Natural killer cell (primary cell): Measurements from ENCODE around the gene GAS1. TPM values are rescaled to one million over a fixed set of nuclear protein-coding genes. Genes with fewer than 3 reads are reported as not detected.

Experiments
- ATAC-seq, 3 donors: fragments of 150-1000 bp in 2 of 3; fragments of 200-7000 bp in 1 of 3; cut with Tn5 transposase; 1 replicate in 1 of 3; 2 replicates in 2 of 3; pipeline ENCODE4 v1.10.0; 2021; ENCODE audit warnings: mild to moderate bottlenecking in 2 of 3, moderate library complexity in 2 of 3
- DNase-seq, 2 donors: peaks; one replicate each; pipeline versions ENCODE4 v3.0.0 to v3.0.0-alpha.2; 2013 to 2021; ENCODE audit warnings: mixed read lengths in 1 of 2
- H3K27ac ChIP-seq: one replicate; pipeline ENCODE4 v1.5.1; 2013; ENCODE audit warnings: mild to moderate bottlenecking, low read length
- H3K27me3 ChIP-seq: one replicate; pipeline ENCODE4 v1.6.1; 2013; ENCODE audit warnings: low read length; ENCODE audit not compliant: control insufficient read depth, insufficient read depth
- H3K36me3 ChIP-seq: one replicate; pipeline ENCODE4 v1.6.1; 2013; ENCODE audit warnings: low read length; ENCODE audit not compliant: control insufficient read depth, insufficient read depth
- H3K4me1 ChIP-seq: one replicate; pipeline ENCODE4 v1.6.1; 2013; ENCODE audit warnings: low read length; ENCODE audit not compliant: control insufficient read depth, insufficient read depth
- H3K4me3 ChIP-seq: one replicate; pipeline ENCODE4 v1.5.1; 2013; ENCODE audit warnings: low read length
- H3K9me3 ChIP-seq: one replicate; pipeline ENCODE4 v1.6.1; 2013; ENCODE audit warnings: low read length; ENCODE audit not compliant: control insufficient read depth, insufficient read depth
- H3K27ac Mint-ChIP-seq, 2 donors: one replicate each; pipeline ENCODE4 v1.8.0; 2022; ENCODE audit warnings: mild to moderate bottlenecking in 2 of 2, mixed read lengths in 2 of 2, moderate library complexity in 1 of 2
- H3K27me3 Mint-ChIP-seq, 2 donors: one replicate each; pipeline ENCODE4 v1.8.0; 2022; ENCODE audit warnings: low read depth in 2 of 2, mixed read lengths in 2 of 2
- H3K36me3 Mint-ChIP-seq: one replicate; pipeline ENCODE4 v1.8.0; 2022; ENCODE audit warnings: mixed read lengths
- H3K4me1 Mint-ChIP-seq, 2 donors: one replicate each; pipeline ENCODE4 v1.8.0; 2022; ENCODE audit warnings: mixed read lengths in 2 of 2
- H3K4me3 Mint-ChIP-seq: one replicate; pipeline ENCODE4 v1.8.0; 2022; ENCODE audit warnings: mild to moderate bottlenecking, moderate library complexity, mixed read lengths
- H3K9me3 Mint-ChIP-seq, 2 donors: one replicate each; pipeline ENCODE4 v1.8.0; 2022; ENCODE audit warnings: mixed read lengths in 2 of 2
- CTCF ChIP-seq: fragments of 200-600 bp; IDR thresholded peaks from one replicate; pipeline ENCODE4 v1.8.0; 2022; ENCODE audit warnings: antibody characterized with exemption
- WGBS: methylation state at CpG from one replicate; pipeline ENCODE4 v1.1.7; 2013; ENCODE audit warnings: missing lambda C conversion rate; ENCODE audit not compliant: insufficient coverage; 5-methylcytosine and 5-hydroxymethylcytosine counted together
- intact Hi-C: fragments of 100-400 bp; cut with micrococcal nuclease; formaldehyde crosslinking; loops from one replicate; pipeline ENCODE4 v1.14.2; 2022
- total RNA-seq, 4 donors: library from RNA; stranded (reverse); fragments of 120-200 nt in 1 of 4; gene quantifications; one replicate each; pipeline versions ENCODE4 v1.2.3 to v1.2.4, GENCODE V29; 2013 to 2022

Gene GAS1
- total RNA-seq, 3 donors from 2014 or later (not counting 1 experiment from before 2014, with no cell fraction given), result 1.0 to 3.1 (median 2.8) TPM

DNA sequence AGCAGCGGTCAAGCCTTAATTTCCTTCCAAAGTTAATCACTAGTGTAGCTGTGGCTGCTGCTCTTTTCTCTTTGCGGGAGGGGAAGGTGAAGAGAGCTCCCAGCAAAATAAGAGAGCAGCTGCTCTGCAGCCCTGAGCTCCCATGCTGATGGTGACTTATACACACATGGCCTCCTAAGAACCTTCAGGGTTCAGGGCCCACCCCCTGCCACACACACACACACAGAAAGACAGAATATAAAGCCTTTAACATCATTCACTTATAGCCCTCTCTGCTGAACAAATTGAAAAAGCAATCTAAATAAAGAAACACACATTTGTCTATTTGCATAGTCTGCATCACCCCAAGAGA lies 43.6 kb downstream of the GAS1 start:
- DNase-seq (no peak), ATAC-seq (no peak)
- no peak for TF ChIP-seq CTCF
- no peaks in the 10 kb centered on the region for H3K9me3 Mint-ChIP-seq
- H3K4me3 Mint-ChIP-seq, result no peak overlapping the region
- no peak overlapping the region for H3K27ac ChIP-seq
- no peaks in the 10 kb centered on the region for H3K4me1 ChIP-seq
- H3K9me3 ChIP-seq, result no peaks in the 10 kb centered on the region
- H3K36me3 Mint-ChIP-seq, result no peaks in the 10 kb centered on the region
- H3K4me1 Mint-ChIP-seq, result no peaks in the 10 kb centered on the region
- peaks cover 31 to 58% of the 10 kb centered on the region in 2 donors for H3K27me3 Mint-ChIP-seq
- WGBS, result 76% methylated on average over 2 of the region's 2 CpGs
- H3K36me3 ChIP-seq, result no peaks in the 10 kb centered on the region
- no peak overlapping the region for H3K4me3 ChIP-seq
- H3K27me3 ChIP-seq, result peaks cover 30% of the 10 kb centered on the region
- H3K27ac Mint-ChIP-seq, result no peak overlapping the region
- intact Hi-C loops, result no loop called here

DNA sequence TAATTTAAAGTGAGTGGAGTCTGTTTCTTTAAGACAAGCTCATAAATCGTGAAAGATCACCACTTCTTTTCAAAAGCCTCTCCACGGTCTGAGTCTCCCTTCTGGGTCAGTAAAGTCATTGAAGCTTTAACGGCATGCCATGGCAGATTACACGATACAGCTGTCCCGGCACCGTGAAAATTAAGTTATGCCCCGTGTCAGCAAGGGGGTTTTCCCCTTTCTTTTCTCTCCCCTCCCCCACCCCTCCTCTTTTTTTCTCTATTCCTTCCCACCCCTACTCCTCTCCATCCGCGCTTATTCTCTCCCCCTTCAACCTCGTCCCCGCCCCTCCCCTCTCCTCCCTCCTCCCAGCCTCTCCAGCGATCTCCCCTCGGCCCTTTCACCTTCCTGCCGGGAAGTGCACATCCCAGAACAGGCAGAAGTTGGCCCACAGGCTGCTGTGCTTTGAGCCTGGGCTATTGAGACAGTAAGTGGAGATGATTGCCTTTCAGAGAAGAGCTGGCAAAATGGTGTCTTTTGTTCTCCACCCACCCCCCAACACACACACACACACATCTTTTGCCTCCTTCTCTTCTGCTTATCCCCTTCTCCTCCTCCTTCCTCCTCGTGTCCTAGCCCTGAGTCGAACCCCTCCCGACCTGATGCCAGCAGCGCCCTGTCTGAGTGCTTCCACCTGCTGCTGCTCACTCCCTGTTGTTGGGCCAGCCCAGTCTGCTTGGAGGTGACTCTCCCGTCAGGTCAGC lies 44.1 kb downstream of the GAS1 start:
- H3K9me3 Mint-ChIP-seq, result no peaks in the 10 kb centered on the region
- DNase-seq (no peak), ATAC-seq (no peak)
- intact Hi-C loops, result no loop called here
- H3K27ac Mint-ChIP-seq, result no peak overlapping the region
- peaks cover 31 to 64% of the 10 kb centered on the region in 2 donors for H3K27me3 Mint-ChIP-seq
- Histone ChIP-seq H3K27ac (no peak overlapping the region), H3K4me3 (no peak overlapping the region), H3K4me1 (no peaks in the 10 kb centered on the region), H3K36me3 (no peaks in the 10 kb centered on the region), H3K27me3 (peaks cover 30% of the 10 kb centered on the region), H3K9me3 (no peaks in the 10 kb centered on the region)
- 19% methylated on average over 16 of the region's 19 CpGs for WGBS
- no peak for TF ChIP-seq CTCF
- H3K4me3 Mint-ChIP-seq, result no peak overlapping the region
- H3K36me3 Mint-ChIP-seq, result no peaks in the 10 kb centered on the region
- no peaks in the 10 kb centered on the region for H3K4me1 Mint-ChIP-seq

DNA sequence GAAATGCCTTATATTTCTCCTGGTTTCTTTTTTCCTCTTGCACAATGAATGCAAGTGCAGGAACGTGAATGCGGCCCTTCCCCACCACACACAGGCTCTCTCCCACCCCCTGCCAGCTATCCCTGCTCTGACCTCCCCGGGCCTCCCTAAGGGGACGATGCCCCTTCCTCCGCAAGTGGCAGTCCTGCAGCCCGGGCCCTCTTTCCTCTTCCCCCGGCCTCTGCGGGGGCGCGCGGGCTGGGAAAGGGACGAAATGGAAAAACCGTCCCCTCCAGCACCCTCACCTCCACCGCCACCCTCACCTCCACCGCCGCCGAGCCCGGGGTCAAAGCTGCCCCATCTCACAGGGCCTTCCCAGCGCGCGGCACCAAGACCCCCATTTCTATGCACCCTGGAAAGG lies 44.7 kb downstream of the GAS1 start:
- Histone ChIP-seq H3K27me3 (peaks cover 30% of the 10 kb centered on the region), H3K9me3 (no peaks in the 10 kb centered on the region), H3K36me3 (no peaks in the 10 kb centered on the region), H3K27ac (no peak overlapping the region), H3K4me3 (no peak overlapping the region), H3K4me1 (no peaks in the 10 kb centered on the region)
- H3K4me3 Mint-ChIP-seq, result no peak overlapping the region
- peaks cover 31 to 62% of the 10 kb centered on the region in 2 donors for H3K27me3 Mint-ChIP-seq
- no peaks in the 10 kb centered on the region for H3K4me1 Mint-ChIP-seq
- no peak overlapping the region for H3K27ac Mint-ChIP-seq
- no peak for DNase-seq
- intact Hi-C loops, result no loop called here
- no peak for ATAC-seq
- WGBS, result 4% methylated on average over 18 of the region's 21 CpGs
- H3K36me3 Mint-ChIP-seq, result no peaks in the 10 kb centered on the region
- H3K9me3 Mint-ChIP-seq, result no peaks in the 10 kb centered on the region
- TF ChIP-seq CTCF, result no peak

DNA sequence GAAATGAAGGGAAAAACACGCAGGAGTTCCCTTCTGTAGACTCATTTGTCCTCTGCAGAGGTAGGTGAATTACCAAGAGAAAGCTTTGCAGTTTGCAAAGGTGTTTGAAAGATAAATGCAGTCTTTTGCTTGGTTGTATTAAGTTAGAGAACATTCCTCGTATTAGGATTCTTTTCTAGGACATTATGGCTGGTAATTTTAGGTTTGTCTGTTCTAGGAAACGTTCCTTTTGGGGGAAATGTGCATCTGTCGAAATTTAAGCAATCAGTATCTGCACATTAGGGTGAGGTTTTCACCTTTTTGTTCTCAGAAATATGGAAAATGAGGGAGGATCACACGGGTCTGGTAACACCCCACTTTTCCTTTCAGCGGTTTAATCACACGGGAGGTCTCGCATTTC lies 45.1 kb downstream of the GAS1 start:
- 19% methylated on average over 8 of the region's 8 CpGs for WGBS
- peaks cover 30% of the 10 kb centered on the region for H3K27me3 ChIP-seq

More for the DNA sequence above, 45.1 kb downstream of the GAS1 start:
- Histone ChIP-seq H3K4me3 (no peak overlapping the region), H3K4me1 (no peaks in the 10 kb centered on the region), H3K9me3 (no peaks in the 10 kb centered on the region), H3K27ac (no peak overlapping the region), H3K36me3 (no peaks in the 10 kb centered on the region)
- Mint-ChIP-seq H3K4me1 (no peaks in the 10 kb centered on the region), H3K36me3 (no peaks in the 10 kb centered on the region), H3K27me3 (peaks cover 31 to 60% of the 10 kb centered on the region in 2 donors), H3K4me3 (no peak overlapping the region), H3K9me3 (no peaks in the 10 kb centered on the region), H3K27ac (no peak overlapping the region)
- ATAC-seq (no peak), DNase-seq (no peak)
- no peak for TF ChIP-seq CTCF
- intact Hi-C loops, result no loop called here
